ENCODE results near the gene ROPN1L.

- no peak for TF ChIP-seq CTCF (IDR thresholded peaks at IDR 0.05; ENCODE audit: insufficient read depth, low read length, poor library complexity, severe bottlenecking)
- TF ChIP-seq EZH2phosphoT487 (conservative IDR thresholded peaks at IDR 0.05; ENCODE audit: low read length) = no peak
These were observed 43.1 kb downstream of the ROPN1L start for GRCh38 chr5:10484774-10485141.
